Caco-2 (cell line): Measurements from ENCODE around the gene SRA1. TPM values are rescaled to one million over a fixed set of nuclear protein-coding genes. Genes with fewer than 3 reads are reported as not detected.

Experiments used
- BruUV-seq: library from RNA; stranded (reverse); fragments of 400-500 nt; replicated peaks from 2 replicates; lab custom pipeline; 2021; lab: Mats Ljungman, UMichigan
- CTCF ChIA-PET: fragments of 300-600 bp; sonication (Branson Sonifier 250); formaldehyde crosslinking; loops from one replicate; lab custom pipeline; 2022; ENCODE audit warnings: antibody characterized with exemption; lab: Charles Lee
- POLR2A ChIA-PET: fragments of 300-600 bp; sonication (Branson Sonifier 250); formaldehyde crosslinking; loops from one replicate; lab custom pipeline; 2022; ENCODE audit warnings: antibody characterized with exemption; lab: Charles Lee
- DNase-seq, 2 experiments: peaks; one replicate each; pipeline versions ENCODE4 v3.0.0 to v3.0.0-alpha.2; 2020 to 2022
- H3K27me3 ChIP-seq: replicated peaks from 2 replicates; pipeline ENCODE4 v1.6.0; 2011; ENCODE audit warnings: low read length; ENCODE audit not compliant: control insufficient read depth, insufficient read depth
- H3K36me3 ChIP-seq: 2 replicates; pipeline ENCODE4 v1.5.1; 2011; ENCODE audit warnings: low read length; ENCODE audit not compliant: control insufficient read depth, insufficient read depth
- H3K4me1 ChIP-seq: fragments of 250-450 bp; sonication (Bioruptor Pico); 2 replicates; pipeline ENCODE4 v1.5.1; 2020; ENCODE audit warnings: mild to moderate bottlenecking
- H3K4me3 ChIP-seq: 2 replicates; pipeline ENCODE4 v1.5.1; 2011; ENCODE audit warnings: low read depth, mild to moderate bottlenecking, control low read depth, low read length
- H3K9me3 ChIP-seq: fragments of 250-450 bp; sonication (Bioruptor Pico); 2 replicates; pipeline ENCODE4 v1.5.1; 2020; ENCODE audit warnings: mild to moderate bottlenecking, moderate library complexity
- H3K27ac Mint-ChIP-seq: one replicate; pipeline ENCODE4 v1.8.0; 2022; ENCODE audit warnings: mixed read lengths; ENCODE audit not compliant: unreplicated experiment
- H3K27me3 Mint-ChIP-seq: one replicate; pipeline ENCODE4 v1.8.0; 2022; ENCODE audit warnings: mixed read lengths; ENCODE audit not compliant: insufficient read depth, unreplicated experiment
- H3K36me3 Mint-ChIP-seq: one replicate; pipeline ENCODE4 v1.8.0; 2022; ENCODE audit warnings: mild to moderate bottlenecking, mixed read lengths; ENCODE audit not compliant: insufficient read depth, unreplicated experiment
- H3K4me1 Mint-ChIP-seq: one replicate; pipeline ENCODE4 v1.8.0; 2022; ENCODE audit warnings: low read depth, mixed read lengths; ENCODE audit not compliant: unreplicated experiment
- H3K4me3 Mint-ChIP-seq: one replicate; pipeline ENCODE4 v1.8.0; 2022; ENCODE audit warnings: mild to moderate bottlenecking, moderate library complexity, mixed read lengths; ENCODE audit not compliant: unreplicated experiment
- H3K9me3 Mint-ChIP-seq: one replicate; pipeline ENCODE4 v1.8.0; 2022; ENCODE audit warnings: mixed read lengths; ENCODE audit not compliant: unreplicated experiment
- CTCF ChIP-seq, 2 experiments: fragments of 200-600 bp in 1 of 2; IDR thresholded peaks; 1 replicate in 1 of 2; 2 replicates in 1 of 2; pipeline versions ENCODE4 v1.5.1 to v1.8.0; 2011 to 2022; ENCODE audit warnings: antibody characterized with exemption in 1 of 2, control low read depth in 1 of 2, inconsistent platforms in 1 of 2, low read depth in 1 of 2, low read length in 1 of 2, mild to moderate bottlenecking in 1 of 2, moderate library complexity in 1 of 2; ENCODE audit not compliant: insufficient read depth in 1 of 2, severe bottlenecking in 1 of 2, unreplicated experiment in 1 of 2
- intact Hi-C: fragments of 100-400 bp; cut with micrococcal nuclease; formaldehyde crosslinking; loops from one replicate; pipeline ENCODE4 v1.10.0; 2022; ENCODE audit not compliant: unreplicated experiment
- total RNA-seq: library from RNA; stranded (reverse); gene quantifications from 2 replicates; pipeline ENCODE4 v1.2.3, GENCODE V29; 2022

SRA1 gene
- total RNA-seq, 1 experiment from 2014 or later: 50.3 TPM

GRCh38 chr5:140544986-140545385 is 12.3 kb downstream of the SRA1 start:
- H3K27ac Mint-ChIP-seq: peak overlapping the region; percentile 28
- peaks cover 92% of the 10 kb centered on the region for H3K36me3 Mint-ChIP-seq
- H3K9me3 ChIP-seq: no peaks in the 10 kb centered on the region
- no TSS peak for BruUV-seq
- H3K4me1 Mint-ChIP-seq: peaks cover 19% of the 10 kb centered on the region
- H3K27me3 Mint-ChIP-seq: no peaks in the 10 kb centered on the region
- POLR2A ChIA-PET: interaction anchor here (0.6 kb wide), 1 partner anchor 61 kb away, joined by 6 read pairs; no protein-coding TSS in a partner anchor
- CTCF ChIA-PET: interaction anchor here (0.6 to 0.7 kb wide), 2 partner anchors 11 to 90 kb away, joined by 3 to 4 read pairs; no protein-coding TSS in a partner anchor
- no peak overlapping the region for H3K4me3 Mint-ChIP-seq
- no peaks in the 10 kb centered on the region for H3K27me3 ChIP-seq
- TF ChIP-seq CTCF (IDR thresholded peaks at IDR 0.05; ENCODE audit: insufficient read depth in 1 of 2, low read depth in 1 of 2, low read length in 1 of 2, severe bottlenecking in 1 of 2, unreplicated experiment in 1 of 2): no peak
- no peak for DNase-seq
- peaks cover 13% of the 10 kb centered on the region for H3K4me1 ChIP-seq
- H3K9me3 Mint-ChIP-seq: no peaks in the 10 kb centered on the region
- intact Hi-C loops: no loop called here
- H3K4me3 ChIP-seq: no peak overlapping the region
- H3K36me3 ChIP-seq: peaks cover 4% of the 10 kb centered on the region

- no peak for DNase-seq
- Histone ChIP-seq H3K27me3 (no peaks in the 10 kb centered on the region), H3K9me3 (no peaks in the 10 kb centered on the region), H3K36me3 (no peaks in the 10 kb centered on the region; the same call in 1 of the 2 replicates), H3K4me3 (no peak overlapping the region), H3K4me1 (peaks cover 13% of the 10 kb centered on the region)
- Mint-ChIP-seq H3K4me3 (no peak overlapping the region), H3K4me1 (peaks cover 19% of the 10 kb centered on the region), H3K36me3 (peaks cover 92% of the 10 kb centered on the region), H3K27ac (no peak overlapping the region), H3K9me3 (no peaks in the 10 kb centered on the region), H3K27me3 (no peaks in the 10 kb centered on the region)
- CTCF ChIA-PET: interaction anchor here (0.7 kb wide), 1 partner anchor 299 kb away, joined by 3 read pairs; no protein-coding TSS in a partner anchor
- intact Hi-C loops: no loop called here
- no peak for TF ChIP-seq CTCF (IDR thresholded peaks at IDR 0.05; ENCODE audit: insufficient read depth in 1 of 2, low read depth in 1 of 2, low read length in 1 of 2, severe bottlenecking in 1 of 2, unreplicated experiment in 1 of 2)
- POLR2A ChIA-PET: interaction anchor here (0.6 to 1.0 kb wide), 3 partner anchors 15 to 255 kb away, joined by 3 read pairs; partner anchors contain the start of gene HBEGF
- no TSS peak for BruUV-seq
Observed at GRCh38 chr5:140542972-140543371, 14.3 kb downstream of the SRA1 start.

- no peaks in the 10 kb centered on the region for H3K27me3 Mint-ChIP-seq
- Histone ChIP-seq H3K4me1 (no peaks in the 10 kb centered on the region), H3K9me3 (no peaks in the 10 kb centered on the region), H3K36me3 (no peaks in the 10 kb centered on the region; the same call in 1 of the 2 replicates), H3K4me3 (no peak overlapping the region), H3K27me3 (no peaks in the 10 kb centered on the region)
- ChIA-PET POLR2A (no interaction called here), CTCF (no interaction called here)
- DNase-seq: no peak
- no peak overlapping the region for H3K27ac Mint-ChIP-seq
- TF ChIP-seq CTCF (IDR thresholded peaks at IDR 0.05; ENCODE audit: insufficient read depth in 1 of 2, low read depth in 1 of 2, low read length in 1 of 2, severe bottlenecking in 1 of 2, unreplicated experiment in 1 of 2): no peak
- H3K9me3 Mint-ChIP-seq: no peaks in the 10 kb centered on the region
- peaks cover 7% of the 10 kb centered on the region for H3K4me1 Mint-ChIP-seq
- intact Hi-C loops: no loop called here
- H3K4me3 Mint-ChIP-seq: no peak overlapping the region
- no TSS peak for BruUV-seq
- peaks cover 85% of the 10 kb centered on the region for H3K36me3 Mint-ChIP-seq
Observed at GRCh38 chr5:140540227-140540626, 17.0 kb downstream of the SRA1 start.
